ENCODE measurements around the gene RAB27B.

RAB27B gene

GRCh38 chr18:54916507-54916906 lies 88.2 kb downstream of the RAB27B start:
- DNase-seq, result no peak

DNA sequence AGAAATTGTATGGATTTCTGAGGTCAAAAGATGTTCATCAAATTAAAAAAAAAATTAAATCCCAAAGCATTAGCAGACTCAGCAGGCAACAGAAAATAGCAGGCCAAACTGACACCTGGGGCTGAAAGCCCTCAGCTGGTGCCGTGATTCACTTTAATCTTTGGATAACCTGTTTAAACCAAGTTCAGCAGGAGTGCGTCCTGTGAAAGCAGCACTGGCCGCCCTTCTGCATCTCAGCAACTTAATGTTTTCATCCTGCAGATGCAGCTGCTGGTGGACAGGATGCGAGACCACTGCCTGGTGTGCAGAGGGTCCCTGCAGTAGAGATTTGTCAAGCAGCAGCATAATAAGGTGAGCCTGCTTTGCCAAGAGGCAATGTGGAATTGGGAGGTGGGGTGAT lies 89.8 kb downstream of the RAB27B start:
- no peak for DNase-seq

DNA sequence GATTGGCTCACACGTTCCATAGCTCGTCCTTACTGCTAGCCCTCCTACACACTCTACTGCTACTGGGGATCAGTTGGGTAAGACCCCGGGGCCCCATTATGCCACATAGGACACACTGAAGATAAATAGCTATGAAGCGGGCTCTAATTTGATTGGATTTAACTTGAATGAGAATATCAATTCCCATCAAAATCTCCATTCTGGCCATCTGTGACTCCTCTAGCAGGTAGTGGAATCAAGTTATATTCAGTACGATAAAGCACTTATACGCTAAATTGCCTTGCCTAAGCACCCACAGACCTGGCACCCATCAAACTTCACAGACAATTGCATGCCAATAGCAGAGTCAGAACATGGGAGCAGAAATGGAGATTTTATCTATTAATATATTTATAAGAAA lies 91.1 kb downstream of the RAB27B start:
- DNase-seq, result no peak

DNA sequence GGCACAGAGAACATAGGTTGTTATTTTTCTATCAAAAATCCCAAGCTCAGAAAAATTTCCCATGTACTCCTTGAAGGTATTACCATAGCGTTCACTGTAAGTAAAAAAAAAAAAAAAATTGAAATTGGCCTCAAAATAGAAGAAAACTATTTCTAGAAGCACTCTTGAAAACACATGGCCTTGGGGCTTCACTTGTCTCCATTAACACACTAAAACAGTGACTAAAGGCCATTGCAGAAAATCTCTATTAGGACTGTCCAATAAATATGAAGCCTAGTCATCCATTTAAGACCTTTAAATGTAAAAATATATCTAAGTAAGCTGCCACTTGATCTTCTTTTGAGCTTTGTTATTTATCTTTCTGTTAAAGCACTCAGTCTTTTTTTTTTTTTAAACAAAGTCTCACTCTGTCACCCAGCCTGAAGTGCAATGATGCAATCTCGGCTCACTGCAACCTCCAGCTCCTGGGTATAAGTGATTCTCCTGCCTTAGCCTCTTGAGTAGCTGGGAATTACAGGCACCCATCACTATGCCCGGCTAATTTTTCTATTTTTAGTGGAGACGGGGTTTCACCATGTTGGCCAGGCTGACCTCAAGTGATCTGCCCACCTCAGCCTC lies 95.2 kb downstream of the RAB27B start:
- DNase-seq, result no peak

- DNase-seq, result no peak
Measured at GRCh38 chr18:54924948-54925347, 96.7 kb downstream of the RAB27B start.

- no peak for DNase-seq
Measured at GRCh38 chr18:54926593-54927325, 98.5 kb downstream of the RAB27B start.

GRCh38 chr18:54928236-54928635 lies 100.0 kb downstream of the RAB27B start:
- no peak for DNase-seq

- DNase-seq, result no peak
Measured at GRCh38 chr18:54931152-54931551, 102.9 kb downstream of the RAB27B start.

DNA sequence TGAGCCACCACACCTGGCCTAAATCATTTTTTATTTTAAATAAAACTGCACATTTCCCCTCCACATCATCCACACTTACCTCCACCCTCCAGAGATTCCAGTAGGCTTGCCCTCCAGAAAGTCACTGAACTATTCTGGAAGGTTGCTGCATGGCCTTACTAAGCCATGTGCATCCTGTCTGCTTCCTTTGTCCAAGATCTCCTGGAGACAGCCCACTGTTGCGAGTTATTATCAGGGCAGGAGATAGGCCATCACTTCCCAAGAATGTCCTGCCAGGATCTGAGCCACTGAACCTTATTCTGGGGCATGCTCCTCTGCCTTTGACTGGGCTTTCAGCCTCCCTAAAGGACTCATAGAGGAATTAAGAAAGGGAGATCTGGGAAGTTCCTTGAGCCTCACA lies 104.2 kb downstream of the RAB27B start:
- DNase-seq, result no peak

- DNase-seq, result no peak
Measured at GRCh38 chr18:54938506-54938905, 110.2 kb downstream of the RAB27B start.

GRCh38 chr18:54939361-54939917 lies 111.2 kb downstream of the RAB27B start:
- no peak for DNase-seq

GRCh38 chr18:54942144-54942543 lies 113.9 kb downstream of the RAB27B start:
- DNase-seq, result no peak

- no peak for DNase-seq
Measured at GRCh38 chr18:54942569-54942968, 114.3 kb downstream of the RAB27B start.
